Panc1 (cell line): ENCODE results near the gene TNFAIP2. TPM values are rescaled to one million over a fixed set of nuclear protein-coding genes. Genes with fewer than 3 reads are reported as not detected.

Experiments used
- ATAC-seq: fragments of 200-7000 bp; cut with Tn5 transposase; 2 replicates; pipeline ENCODE4 v1.9.1; 2020; ENCODE audit warnings: mild to moderate bottlenecking, moderate library complexity
- BruUV-seq: library from RNA; stranded (reverse); fragments of 400-500 nt; replicated peaks from 2 replicates; lab custom pipeline; 2021; lab: Mats Ljungman, UMichigan
- CTCF ChIA-PET: fragments of 300-600 bp; sonication (Branson Sonifier 250); formaldehyde crosslinking; loops from one replicate; lab custom pipeline; 2022; ENCODE audit warnings: antibody characterized with exemption; lab: Charles Lee
- POLR2A ChIA-PET: fragments of 300-600 bp; sonication (Branson Sonifier 250); formaldehyde crosslinking; loops from one replicate; lab custom pipeline; 2022; ENCODE audit warnings: antibody characterized with exemption; lab: Charles Lee
- DNase-seq: peaks from one replicate; pipeline ENCODE4 v3.0.0-alpha.2; 2010; ENCODE audit warnings: low read depth, low spot score
- H3K27ac ChIP-seq: 2 replicates; pipeline ENCODE4 v1.5.1; 2011; ENCODE audit warnings: mild to moderate bottlenecking, low read length, inconsistent platforms
- H3K27me3 ChIP-seq: fragments of 200-500 bp; sonication (Bioruptor generic); 2 replicates; pipeline ENCODE4 v1.6.0; 2014; ENCODE audit warnings: low read length, inconsistent platforms; ENCODE audit not compliant: control insufficient read depth, insufficient read depth
- H3K36me3 ChIP-seq: fragments of 200-500 bp; sonication (Bioruptor generic); 2 replicates; pipeline ENCODE4 v1.5.1; 2014; ENCODE audit warnings: inconsistent platforms, mild to moderate bottlenecking, low read length, moderate library complexity; ENCODE audit not compliant: control insufficient read depth, insufficient read depth
- H3K4me1 ChIP-seq: 2 replicates; pipeline ENCODE4 v1.5.1; 2011; ENCODE audit warnings: inconsistent platforms, mild to moderate bottlenecking, low read length, moderate library complexity; ENCODE audit not compliant: control insufficient read depth, insufficient read depth
- H3K4me3 ChIP-seq, 2 experiments: 2 replicates each; pipeline ENCODE4 v1.5.1; 2011 to 2012; ENCODE audit warnings: low read depth in 2 of 2, low read length in 2 of 2, mild to moderate bottlenecking in 2 of 2, inconsistent platforms in 1 of 2, moderate library complexity in 1 of 2
- H3K9me3 ChIP-seq: fragments of 200-500 bp; sonication (Bioruptor generic); 2 replicates; pipeline ENCODE4 v1.5.1; 2014; ENCODE audit warnings: low read depth, mild to moderate bottlenecking, inconsistent platforms, low read length, moderate library complexity; ENCODE audit not compliant: control insufficient read depth, insufficient read depth
- CTCF ChIP-seq: fragments of 450-650 bp; IDR thresholded peaks from 2 replicates; pipeline ENCODE4 v1.5.1; 2017; ENCODE audit warnings: mild to moderate bottlenecking
- POLR2AphosphoS5 ChIP-seq: IDR thresholded peaks from 2 replicates; pipeline ENCODE4 v1.6.1; 2012; ENCODE audit warnings: mild to moderate bottlenecking, low read depth, low read length, moderate library complexity
- SIN3A ChIP-seq: IDR thresholded peaks from 2 replicates; pipeline ENCODE4 v1.6.1; 2012; ENCODE audit warnings: low read depth, mild to moderate bottlenecking, low read length, moderate library complexity, borderline replicate concordance; ENCODE audit not compliant: insufficient read depth
- TCF7L2 ChIP-seq: IDR thresholded peaks from 2 replicates; pipeline ENCODE4 v1.6.1; 2011; ENCODE audit warnings: mild to moderate bottlenecking, low read depth, low read length, inconsistent platforms
- in situ Hi-C: cut with HindIII; loops from 2 replicates; pipeline ENCODE4 v1.10.0; 2016; ENCODE audit warnings: low sequenced_read_pairs, low pct_unique_long_range_greater_than_20kb
- intact Hi-C: fragments of 100-400 bp; cut with micrococcal nuclease; formaldehyde crosslinking; loops from one replicate; pipeline ENCODE4 v1.10.0; 2022; ENCODE audit not compliant: unreplicated experiment
- total RNA-seq: library from RNA; stranded (reverse); gene quantifications from one replicate; pipeline ENCODE4 v1.2.1, GENCODE V29; 2021; ENCODE audit not compliant: unreplicated experiment
- TF ChIP-seq, protein P1 (sequence below), 2 experiments: IDR thresholded peaks; 2 replicates each; pipeline ENCODE4 v1.6.1; 2011 to 2012; ENCODE audit warnings: low read depth in 2 of 2, control low read depth in 1 of 2, low read length in 1 of 2, mild to moderate bottlenecking in 1 of 2, moderate library complexity in 1 of 2; ENCODE audit not compliant: insufficient read depth in 1 of 2

TNFAIP2 gene
- total RNA-seq, 1 experiment from 2014 or later, result 491 TPM

DNA sequence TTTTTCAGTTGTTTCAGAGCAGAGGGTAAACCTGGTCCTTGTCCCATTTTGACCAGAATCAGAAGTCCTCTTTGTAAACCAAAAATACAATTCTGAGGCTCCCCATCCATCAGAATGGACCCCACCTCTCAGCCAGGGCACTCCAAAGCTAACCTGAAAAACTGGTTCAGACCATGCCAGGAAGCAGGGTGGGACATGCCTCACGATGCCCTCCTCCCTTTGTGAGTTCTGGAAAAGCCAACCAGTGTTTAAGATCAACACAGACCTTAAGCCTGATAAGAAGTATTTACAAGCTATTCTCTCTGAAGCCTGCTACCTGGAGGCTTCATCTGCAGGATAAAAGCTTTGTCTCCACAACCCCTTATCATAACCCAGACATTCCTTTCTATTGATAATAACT lies 35.4 kb downstream of the TNFAIP2 start:
- no TSS peak for BruUV-seq
- no peaks in the 10 kb centered on the region for H3K36me3 ChIP-seq
- no peak overlapping the region for H3K4me3 ChIP-seq
- no peak overlapping the region for H3K27ac ChIP-seq
- DNase-seq, result no peak
- in situ Hi-C loops, result no loop called here
- peaks cover 17% of the 10 kb centered on the region for H3K4me1 ChIP-seq
- ChIA-PET POLR2A (interaction anchor here (0.7 kb wide), 1 partner anchor 80 kb away, joined by 5 read pairs; no protein-coding TSS in a partner anchor), CTCF (no interaction called here)
- ATAC-seq, result no peak
- TF ChIP-seq TCF7L2 (no peak), CTCF (no peak), POLR2AphosphoS5 (no peak), SIN3A (no peak)
- TF ChIP-seq, protein P1, sequence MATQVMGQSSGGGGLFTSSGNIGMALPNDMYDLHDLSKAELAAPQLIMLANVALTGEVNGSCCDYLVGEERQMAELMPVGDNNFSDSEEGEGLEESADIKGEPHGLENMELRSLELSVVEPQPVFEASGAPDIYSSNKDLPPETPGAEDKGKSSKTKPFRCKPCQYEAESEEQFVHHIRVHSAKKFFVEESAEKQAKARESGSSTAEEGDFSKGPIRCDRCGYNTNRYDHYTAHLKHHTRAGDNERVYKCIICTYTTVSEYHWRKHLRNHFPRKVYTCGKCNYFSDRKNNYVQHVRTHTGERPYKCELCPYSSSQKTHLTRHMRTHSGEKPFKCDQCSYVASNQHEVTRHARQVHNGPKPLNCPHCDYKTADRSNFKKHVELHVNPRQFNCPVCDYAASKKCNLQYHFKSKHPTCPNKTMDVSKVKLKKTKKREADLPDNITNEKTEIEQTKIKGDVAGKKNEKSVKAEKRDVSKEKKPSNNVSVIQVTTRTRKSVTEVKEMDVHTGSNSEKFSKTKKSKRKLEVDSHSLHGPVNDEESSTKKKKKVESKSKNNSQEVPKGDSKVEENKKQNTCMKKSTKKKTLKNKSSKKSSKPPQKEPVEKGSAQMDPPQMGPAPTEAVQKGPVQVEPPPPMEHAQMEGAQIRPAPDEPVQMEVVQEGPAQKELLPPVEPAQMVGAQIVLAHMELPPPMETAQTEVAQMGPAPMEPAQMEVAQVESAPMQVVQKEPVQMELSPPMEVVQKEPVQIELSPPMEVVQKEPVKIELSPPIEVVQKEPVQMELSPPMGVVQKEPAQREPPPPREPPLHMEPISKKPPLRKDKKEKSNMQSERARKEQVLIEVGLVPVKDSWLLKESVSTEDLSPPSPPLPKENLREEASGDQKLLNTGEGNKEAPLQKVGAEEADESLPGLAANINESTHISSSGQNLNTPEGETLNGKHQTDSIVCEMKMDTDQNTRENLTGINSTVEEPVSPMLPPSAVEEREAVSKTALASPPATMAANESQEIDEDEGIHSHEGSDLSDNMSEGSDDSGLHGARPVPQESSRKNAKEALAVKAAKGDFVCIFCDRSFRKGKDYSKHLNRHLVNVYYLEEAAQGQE (IDR thresholded peaks at IDR 0.05; ENCODE audit: insufficient read depth in 1 of 2, low read depth in 2 of 2, low read length in 1 of 2), result no peak
- no peaks in the 10 kb centered on the region for H3K9me3 ChIP-seq
- intact Hi-C loops, result no loop called here
- H3K27me3 ChIP-seq, result no peaks in the 10 kb centered on the region

GRCh38 chr14:103160321-103161053 lies 37.2 kb downstream of the TNFAIP2 start:
- POLR2A ChIA-PET, result no interaction called here
- Histone ChIP-seq H3K27ac (no peak overlapping the region), H3K9me3 (no peaks in the 10 kb centered on the region), H3K4me3 (no peak overlapping the region), H3K27me3 (no peaks in the 10 kb centered on the region), H3K36me3 (no peaks in the 10 kb centered on the region), H3K4me1 (peaks cover 6% of the 10 kb centered on the region)
- intact Hi-C loops, result no loop called here
- in situ Hi-C loops, result no loop called here
- no TSS peak for BruUV-seq
- ATAC-seq (no peak), DNase-seq (no peak)
- no peak for TF ChIP-seq CTCF
- no peak for TF ChIP-seq SIN3A
- TF ChIP-seq POLR2AphosphoS5, result no peak
- no peak for TF ChIP-seq TCF7L2
- TF ChIP-seq, protein P1 (IDR thresholded peaks at IDR 0.05; ENCODE audit: insufficient read depth in 1 of 2, low read depth in 2 of 2, low read length in 1 of 2), result no peak
- CTCF ChIA-PET, result no interaction called here
